Measurements from ENCODE around the gene POU6F1. TPM values are rescaled to one million over a fixed set of nuclear protein-coding genes. Genes with fewer than 3 reads are reported as not detected.

The POU6F1 gene
- total RNA-seq, 2 donors from 2014 or later: 11.4 to 16.4 TPM

GRCh38 chr12:51162217-51162616 is 55.6 kb downstream of the POU6F1 start:
- H3K36me3 Mint-ChIP-seq (ENCODE audit: low read depth): peaks cover 18% of the 10 kb centered on the region
- Histone ChIP-seq H3K27me3 (ENCODE audit: control insufficient read depth, insufficient read depth, low read length, poor library complexity, severe bottlenecking) (no peaks in the 10 kb centered on the region), H3K4me3 (ENCODE audit: low read length) (no peak overlapping the region), H3K9me3 (ENCODE audit: control insufficient read depth, low read length) (no peaks in the 10 kb centered on the region), H3K4me1 (ENCODE audit: control insufficient read depth, insufficient read depth, low read length) (no peaks in the 10 kb centered on the region), H3K9ac (ENCODE audit: extremely low read depth, low read length, poor library complexity, severe bottlenecking) (no peak overlapping the region), H3K27ac (ENCODE audit: low read depth, low read length) (no peak overlapping the region), H3K36me3 (ENCODE audit: control insufficient read depth, insufficient read depth, low read length) (no peaks in the 10 kb centered on the region)
- DNase-seq: no peak
- H3K4me1 Mint-ChIP-seq: peaks cover 5% of the 10 kb centered on the region
- H3K4me3 Mint-ChIP-seq: no peak overlapping the region
- no peak for TF ChIP-seq CTCF (conservative IDR thresholded peaks at IDR 0.05)
- no peaks in the 10 kb centered on the region for H3K9me3 Mint-ChIP-seq
- H3K27me3 Mint-ChIP-seq (ENCODE audit: insufficient read depth): no peaks in the 10 kb centered on the region
- 93 to 100% methylated on average over 4 to 6 of the region's 6 CpGs for WGBS, 2 experiments (ENCODE audit: insufficient coverage in 1 of 2, insufficient read length in 1 of 2)
- no peak overlapping the region for H3K27ac Mint-ChIP-seq

GRCh38 chr12:51160814-51161459 is 56.9 kb downstream of the POU6F1 start:
- no peak overlapping the region for H3K4me3 ChIP-seq (ENCODE audit: low read length)
- Mint-ChIP-seq H3K9me3 (no peaks in the 10 kb centered on the region), H3K4me3 (no peak overlapping the region), H3K27me3 (ENCODE audit: insufficient read depth) (no peaks in the 10 kb centered on the region), H3K36me3 (ENCODE audit: low read depth) (peaks cover 11% of the 10 kb centered on the region), H3K27ac (peak overlapping the region; percentile 33), H3K4me1 (peaks cover 5% of the 10 kb centered on the region)
- H3K9ac ChIP-seq (ENCODE audit: extremely low read depth, low read length, poor library complexity, severe bottlenecking): no peak overlapping the region
- H3K4me1 ChIP-seq (ENCODE audit: control insufficient read depth, insufficient read depth, low read length): no peaks in the 10 kb centered on the region
- TF ChIP-seq CTCF (conservative IDR thresholded peaks at IDR 0.05): no peak
- no peaks in the 10 kb centered on the region for H3K9me3 ChIP-seq (ENCODE audit: control insufficient read depth, low read length)
- H3K36me3 ChIP-seq (ENCODE audit: control insufficient read depth, insufficient read depth, low read length): no peaks in the 10 kb centered on the region
- DNase-seq: no peak
- WGBS, 2 experiments (ENCODE audit: insufficient coverage in 1 of 2, insufficient read length in 1 of 2): 89 to 94% methylated on average over 5 to 7 of the region's 8 CpGs
- H3K27me3 ChIP-seq (ENCODE audit: control insufficient read depth, insufficient read depth, low read length, poor library complexity, severe bottlenecking): no peaks in the 10 kb centered on the region
- H3K27ac ChIP-seq (ENCODE audit: low read depth, low read length): peak overlapping the region; percentile 38

GRCh38 chr12:51156245-51156765 is 61.6 kb downstream of the POU6F1 start:
- no peaks in the 10 kb centered on the region for H3K36me3 ChIP-seq (ENCODE audit: control insufficient read depth, insufficient read depth, low read length)
- H3K4me3 Mint-ChIP-seq: no peak overlapping the region
- H3K27ac ChIP-seq (ENCODE audit: low read depth, low read length): no peak overlapping the region
- H3K9me3 Mint-ChIP-seq: no peaks in the 10 kb centered on the region
- no peaks in the 10 kb centered on the region for H3K4me1 ChIP-seq (ENCODE audit: control insufficient read depth, insufficient read depth, low read length)
- H3K27me3 Mint-ChIP-seq (ENCODE audit: insufficient read depth): no peaks in the 10 kb centered on the region
- H3K4me3 ChIP-seq (ENCODE audit: low read length): no peak overlapping the region
- peaks cover 5% of the 10 kb centered on the region for H3K4me1 Mint-ChIP-seq
- 100% methylated on average over 2 of the region's 3 CpGs for WGBS, 2 experiments (ENCODE audit: insufficient coverage in 1 of 2, insufficient read length in 1 of 2)
- no peak overlapping the region for H3K9ac ChIP-seq (ENCODE audit: extremely low read depth, low read length, poor library complexity, severe bottlenecking)
- TF ChIP-seq CTCF (conservative IDR thresholded peaks at IDR 0.05): no peak
- no peaks in the 10 kb centered on the region for H3K27me3 ChIP-seq (ENCODE audit: control insufficient read depth, insufficient read depth, low read length, poor library complexity, severe bottlenecking)
- DNase-seq: no peak
- H3K36me3 Mint-ChIP-seq (ENCODE audit: low read depth): peaks cover 2% of the 10 kb centered on the region
- peak overlapping the region; percentile 20 for H3K27ac Mint-ChIP-seq
- no peaks in the 10 kb centered on the region for H3K9me3 ChIP-seq (ENCODE audit: control insufficient read depth, low read length)

Measured in endodermal cell (in vitro differentiated cells).